ENCODE data around the gene PDE6H. TPM values are rescaled to one million over a fixed set of nuclear protein-coding genes. Genes with fewer than 3 reads are reported as not detected.

PDE6H gene
- total and polyA plus RNA-seq, 2 experiments from 2014 or later, result not detected

GRCh38 chr12:14982562-14982961 lies 9.7 kb downstream of the PDE6H start:
- no peak overlapping the region for H3K27ac ChIP-seq

GRCh38 chr12:14982991-14983390 lies 10.1 kb downstream of the PDE6H start:
- no peak overlapping the region for H3K27ac ChIP-seq
- H2AFZ ChIP-seq, result no peak overlapping the region
- H3K9me3 ChIP-seq (ENCODE audit: low read depth), result no peaks in the 10 kb centered on the region
- H3K79me2 ChIP-seq, result no peaks in the 10 kb centered on the region
- no peaks in the 10 kb centered on the region for H3K4me1 ChIP-seq (ENCODE audit: insufficient read depth)
- TF ChIP-seq CTCF (IDR thresholded peaks at IDR 0.05; ENCODE audit: poor library complexity), result no peak
- no peak for TF ChIP-seq EZH2 (IDR thresholded peaks at IDR 0.05; ENCODE audit: borderline replicate concordance)
- no peak for TF ChIP-seq EZH2phosphoT487 (IDR thresholded peaks at IDR 0.05; ENCODE audit: low read depth, severe bottlenecking, unreplicated experiment)
- DNase-seq (ENCODE audit: low spot score), result no peak
- no peak overlapping the region for H3K4me3 ChIP-seq
- H3K9me2 ChIP-seq (replicated peaks; ENCODE audit: insufficient read depth), result no peaks in the 10 kb centered on the region
- H3K36me3 ChIP-seq (replicated peaks; ENCODE audit: insufficient read depth, low read depth), result no peaks in the 10 kb centered on the region
- no peaks in the 10 kb centered on the region for H3K27me3 ChIP-seq
- 88% methylated on average over 2 of the region's 2 CpGs for whole genome bisulfite sequencing (ENCODE audit: low lambda C conversion rate, missing lambda C conversion rate)
- no peak overlapping the region for H3K4me2 ChIP-seq
- H4K20me1 ChIP-seq (ENCODE audit: insufficient read depth, poor library complexity, severe bottlenecking), result no peaks in the 10 kb centered on the region

More at GRCh38 chr12:14982562-14982961, 9.7 kb downstream of the PDE6H start:
- TF ChIP-seq EZH2 (IDR thresholded peaks at IDR 0.05; ENCODE audit: borderline replicate concordance) (no peak), CTCF (IDR thresholded peaks at IDR 0.05; ENCODE audit: poor library complexity) (no peak), EZH2phosphoT487 (IDR thresholded peaks at IDR 0.05; ENCODE audit: low read depth, severe bottlenecking, unreplicated experiment) (no peak)
- Histone ChIP-seq H3K4me3 (no peak overlapping the region), H4K20me1 (ENCODE audit: insufficient read depth, poor library complexity, severe bottlenecking) (no peaks in the 10 kb centered on the region), H2AFZ (no peak overlapping the region), H3K9me3 (ENCODE audit: low read depth) (no peaks in the 10 kb centered on the region), H3K79me2 (no peaks in the 10 kb centered on the region), H3K4me2 (no peak overlapping the region), H3K9me2 (replicated peaks; ENCODE audit: insufficient read depth) (no peaks in the 10 kb centered on the region), H3K27me3 (no peaks in the 10 kb centered on the region), H3K4me1 (ENCODE audit: insufficient read depth) (no peaks in the 10 kb centered on the region), H3K36me3 (replicated peaks; ENCODE audit: insufficient read depth, low read depth) (no peaks in the 10 kb centered on the region)
- DNase-seq (ENCODE audit: low spot score), result no peak
- WGBS (ENCODE audit: low lambda C conversion rate, missing lambda C conversion rate), result 79% methylated on average over 1 of the region's 1 CpG

- Histone ChIP-seq H3K79me2 (no peaks in the 10 kb centered on the region), H4K20me1 (ENCODE audit: insufficient read depth, poor library complexity, severe bottlenecking) (no peaks in the 10 kb centered on the region), H3K27me3 (no peaks in the 10 kb centered on the region), H3K9me3 (ENCODE audit: low read depth) (no peaks in the 10 kb centered on the region), H3K4me3 (no peak overlapping the region), H3K27ac (no peak overlapping the region), H2AFZ (no peak overlapping the region), H3K4me2 (no peak overlapping the region), H3K9me2 (replicated peaks; ENCODE audit: insufficient read depth) (no peaks in the 10 kb centered on the region), H3K4me1 (ENCODE audit: insufficient read depth) (no peaks in the 10 kb centered on the region), H3K36me3 (replicated peaks; ENCODE audit: insufficient read depth, low read depth) (no peaks in the 10 kb centered on the region)
- WGBS (ENCODE audit: low lambda C conversion rate, missing lambda C conversion rate), result 81% methylated on average over 1 of the region's 1 CpG
- TF ChIP-seq EZH2 (IDR thresholded peaks at IDR 0.05; ENCODE audit: borderline replicate concordance) (no peak), CTCF (IDR thresholded peaks at IDR 0.05; ENCODE audit: poor library complexity) (no peak), EZH2phosphoT487 (IDR thresholded peaks at IDR 0.05; ENCODE audit: low read depth, severe bottlenecking, unreplicated experiment) (no peak)
- DNase-seq (ENCODE audit: low spot score), result no peak
Observed at GRCh38 chr12:14984036-14984435, 11.2 kb downstream of the PDE6H start.

All from hepatocyte (in vitro differentiated cells).